GM12892 (cell line): ENCODE results near the gene RBM46.

Source experiments
- POLR2A ChIP-seq: IDR thresholded peaks from 2 replicates; pipeline ENCODE4 v1.6.1; 2011; ENCODE audit warnings: low read depth, low read length, control low read depth
- TAF1 ChIP-seq: IDR thresholded peaks from 2 replicates; pipeline ENCODE4 v1.6.1; 2011; ENCODE audit warnings: low read depth, mild to moderate bottlenecking, control low read depth, low read length, borderline replicate concordance

- TF ChIP-seq POLR2A: no peak
- TF ChIP-seq TAF1: no peak
Observed at GRCh38 chr4:154838694-154839093, 57.6 kb downstream of the RBM46 start.
